MCF 10A (cell line): ENCODE results near the gene WDFY2. TPM values are rescaled to one million over a fixed set of nuclear protein-coding genes. Genes with fewer than 3 reads are reported as not detected.
A peak's percentile ranks its signal among the peaks of the same experiment; 100 is the strongest.

Experiments used
- BruUV-seq: library from RNA; stranded (reverse); fragments of 400-500 nt; replicated peaks from 2 replicates; lab custom pipeline; 2021; lab: Mats Ljungman, UMichigan
- CTCF ChIA-PET: fragments of 300-600 bp; sonication (Branson Sonifier 250); formaldehyde crosslinking; extraction: SDS; loops from one replicate; lab custom pipeline; 2021; ENCODE audit warnings: antibody characterized with exemption, inconsistent platforms; lab: Yijun Ruan, JAX
- POLR2A ChIA-PET: fragments of 300-600, 350-650 bp; sonication (Branson Sonifier 250); formaldehyde crosslinking; extraction: SDS; loops from one replicate; lab custom pipeline; 2020; ENCODE audit warnings: antibody characterized with exemption, inconsistent platforms; lab: Yijun Ruan, JAX
- DNase-seq: peaks from one replicate; pipeline ENCODE4 v3.0.0-alpha.2; 2018; ENCODE audit not compliant: unreplicated experiment
- H3K27ac Mint-ChIP-seq: one replicate; pipeline ENCODE4 v1.8.0; 2022; ENCODE audit warnings: mild to moderate bottlenecking, low read depth, mixed read lengths; ENCODE audit not compliant: unreplicated experiment
- H3K27me3 Mint-ChIP-seq: one replicate; pipeline ENCODE4 v1.8.0; 2022; ENCODE audit warnings: mixed read lengths; ENCODE audit not compliant: insufficient read depth, unreplicated experiment
- H3K36me3 Mint-ChIP-seq: one replicate; pipeline ENCODE4 v1.8.0; 2022; ENCODE audit warnings: mild to moderate bottlenecking, moderate library complexity, mixed read lengths; ENCODE audit not compliant: insufficient read depth, unreplicated experiment
- H3K4me1 Mint-ChIP-seq: one replicate; pipeline ENCODE4 v1.8.0; 2022; ENCODE audit warnings: mixed read lengths; ENCODE audit not compliant: insufficient read depth, unreplicated experiment
- H3K4me3 Mint-ChIP-seq: one replicate; pipeline ENCODE4 v1.8.0; 2022; ENCODE audit warnings: mild to moderate bottlenecking, moderate library complexity, mixed read lengths; ENCODE audit not compliant: unreplicated experiment
- H3K9me3 Mint-ChIP-seq: one replicate; pipeline ENCODE4 v1.8.0; 2022; ENCODE audit warnings: mixed read lengths; ENCODE audit not compliant: unreplicated experiment
- intact Hi-C: fragments of 100-400 bp; cut with micrococcal nuclease; formaldehyde crosslinking; loops from 2 replicates; pipeline ENCODE4 v1.14.1; 2022
- total RNA-seq: library from RNA; stranded (reverse); gene quantifications from 2 replicates; pipeline ENCODE4 v1.2.3, GENCODE V29; 2022
- TF ChIP-seq, protein P1 (sequence below): fragments of 200-600 bp; IDR thresholded peaks from one replicate; pipeline ENCODE4 v1.8.0; 2022; ENCODE audit warnings: antibody characterized with exemption, mild to moderate bottlenecking; ENCODE audit not compliant: unreplicated experiment

Gene WDFY2
- total RNA-seq, 1 experiment from 2014 or later, result 56.2 TPM

DNA sequence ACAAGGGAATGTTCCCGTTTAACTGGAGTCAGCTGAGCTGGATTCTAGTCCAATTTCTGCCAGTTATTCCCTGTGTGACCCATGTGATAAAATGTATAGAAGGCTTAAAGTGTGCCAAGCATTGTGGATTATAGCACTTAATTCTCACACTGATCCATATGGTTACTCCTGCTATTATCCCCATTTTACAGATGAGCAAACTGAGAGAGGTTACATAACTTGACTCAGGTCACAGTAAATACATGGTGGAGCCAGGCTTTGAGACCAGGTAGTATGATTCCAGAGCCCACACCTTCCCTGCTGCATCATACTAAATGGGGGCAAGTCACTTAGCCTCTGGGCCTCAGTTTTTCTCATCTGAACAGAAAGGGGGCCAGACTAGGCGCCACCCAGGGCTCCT lies 221.7 kb downstream of the WDFY2 start:
- H3K4me1 Mint-ChIP-seq, result peaks cover 16% of the 10 kb centered on the region
- no peaks in the 10 kb centered on the region for H3K9me3 Mint-ChIP-seq
- ChIA-PET POLR2A (no interaction called here), CTCF (interaction anchor here (0.7 to 1.7 kb wide), 5 partner anchors 8 to 203 kb away, joined by 3 to 8 read pairs (median 4); no protein-coding TSS in a partner anchor)
- H3K27me3 Mint-ChIP-seq, result no peaks in the 10 kb centered on the region
- H3K27ac Mint-ChIP-seq, result no peak overlapping the region
- no peaks in the 10 kb centered on the region for H3K36me3 Mint-ChIP-seq
- no peak overlapping the region for H3K4me3 Mint-ChIP-seq
- intact Hi-C loops, result no loop called here
- TF ChIP-seq, protein P1, sequence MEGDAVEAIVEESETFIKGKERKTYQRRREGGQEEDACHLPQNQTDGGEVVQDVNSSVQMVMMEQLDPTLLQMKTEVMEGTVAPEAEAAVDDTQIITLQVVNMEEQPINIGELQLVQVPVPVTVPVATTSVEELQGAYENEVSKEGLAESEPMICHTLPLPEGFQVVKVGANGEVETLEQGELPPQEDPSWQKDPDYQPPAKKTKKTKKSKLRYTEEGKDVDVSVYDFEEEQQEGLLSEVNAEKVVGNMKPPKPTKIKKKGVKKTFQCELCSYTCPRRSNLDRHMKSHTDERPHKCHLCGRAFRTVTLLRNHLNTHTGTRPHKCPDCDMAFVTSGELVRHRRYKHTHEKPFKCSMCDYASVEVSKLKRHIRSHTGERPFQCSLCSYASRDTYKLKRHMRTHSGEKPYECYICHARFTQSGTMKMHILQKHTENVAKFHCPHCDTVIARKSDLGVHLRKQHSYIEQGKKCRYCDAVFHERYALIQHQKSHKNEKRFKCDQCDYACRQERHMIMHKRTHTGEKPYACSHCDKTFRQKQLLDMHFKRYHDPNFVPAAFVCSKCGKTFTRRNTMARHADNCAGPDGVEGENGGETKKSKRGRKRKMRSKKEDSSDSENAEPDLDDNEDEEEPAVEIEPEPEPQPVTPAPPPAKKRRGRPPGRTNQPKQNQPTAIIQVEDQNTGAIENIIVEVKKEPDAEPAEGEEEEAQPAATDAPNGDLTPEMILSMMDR, result no peak
- no TSS peak for BruUV-seq
- no peak for DNase-seq

DNA sequence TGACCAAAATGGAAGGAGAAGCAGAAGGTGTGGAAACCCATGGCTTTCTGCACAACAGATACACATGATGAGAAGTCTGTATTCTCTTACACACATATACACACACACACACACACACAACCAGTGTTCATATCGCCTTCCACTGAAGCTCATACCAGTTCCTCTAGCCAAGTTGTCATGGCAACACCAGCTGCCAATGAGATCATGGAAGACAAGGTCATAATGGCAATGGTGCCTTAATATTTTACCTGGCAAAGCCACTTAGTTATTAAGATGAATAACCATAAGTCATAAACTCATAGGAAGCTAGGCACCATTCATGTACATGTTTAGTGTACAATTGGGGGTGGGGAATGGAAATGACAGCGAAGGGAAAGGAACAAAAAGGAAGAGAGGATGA lies 222.3 kb downstream of the WDFY2 start:
- H3K27ac Mint-ChIP-seq, result peak overlapping the region; percentile 22
- H3K4me3 Mint-ChIP-seq, result no peak overlapping the region
- no peaks in the 10 kb centered on the region for H3K9me3 Mint-ChIP-seq
- H3K27me3 Mint-ChIP-seq, result no peaks in the 10 kb centered on the region
- POLR2A ChIA-PET, result no interaction called here
- TF ChIP-seq, protein P1, result no peak
- H3K4me1 Mint-ChIP-seq, result peaks cover 13% of the 10 kb centered on the region
- BruUV-seq, result no TSS peak
- intact Hi-C loops, result no loop called here
- CTCF ChIA-PET, result interaction anchor here (0.8 to 1.2 kb wide), 3 partner anchors 9 to 202 kb away, joined by 3 to 9 read pairs (median 3); no protein-coding TSS in a partner anchor
- H3K36me3 Mint-ChIP-seq, result no peaks in the 10 kb centered on the region
- no peak for DNase-seq

DNA sequence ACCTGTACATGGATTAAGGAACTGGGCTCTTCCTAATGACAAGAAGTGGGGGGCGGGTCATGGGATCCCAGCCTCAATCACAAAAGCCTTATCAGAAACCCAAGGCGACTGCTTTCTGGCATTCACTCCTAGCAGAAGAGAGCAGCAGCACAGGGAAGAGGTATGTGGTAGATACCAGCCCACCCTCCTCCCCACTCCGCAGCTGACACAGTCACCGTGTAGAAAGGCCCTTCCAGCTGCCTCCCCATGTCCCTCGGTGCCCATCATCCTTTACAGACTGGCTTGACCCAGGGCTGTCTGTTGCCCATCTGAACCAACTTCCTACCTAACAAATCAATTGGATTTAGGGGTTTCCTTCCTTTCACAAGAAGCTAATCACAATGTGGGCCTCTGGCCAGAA lies 222.8 kb downstream of the WDFY2 start:
- Mint-ChIP-seq H3K4me1 (peaks cover 8% of the 10 kb centered on the region), H3K27me3 (no peaks in the 10 kb centered on the region), H3K27ac (peak overlapping the region; percentile 22), H3K36me3 (no peaks in the 10 kb centered on the region), H3K9me3 (no peaks in the 10 kb centered on the region), H3K4me3 (no peak overlapping the region)
- TF ChIP-seq, protein P1, result no peak
- ChIA-PET POLR2A (no interaction called here), CTCF (interaction anchor here (0.6 to 1.3 kb wide), 4 partner anchors 8 to 407 kb away, joined by 3 to 9 read pairs (median 3); no protein-coding TSS in a partner anchor)
- no peak for DNase-seq
- intact Hi-C loops, result no loop called here
- BruUV-seq, result no TSS peak

DNA sequence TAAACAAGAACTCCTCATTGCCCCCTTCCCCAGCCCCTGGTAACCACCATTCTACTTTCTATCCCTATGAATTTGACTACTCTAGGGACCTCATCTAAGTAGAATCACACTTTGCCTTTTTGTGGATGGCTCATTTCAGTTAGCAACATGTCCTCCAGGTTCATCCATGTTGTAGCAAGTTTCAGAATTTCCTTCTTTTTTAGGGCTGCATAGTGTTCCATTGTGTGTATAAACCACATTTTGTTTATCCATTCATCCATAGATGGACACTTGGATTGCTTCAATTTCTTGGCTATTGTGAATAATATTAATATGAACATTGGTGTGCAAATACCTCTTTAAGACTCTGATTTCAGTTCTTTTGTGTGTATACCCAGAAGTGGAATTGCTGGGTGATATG lies 224.5 kb downstream of the WDFY2 start:
- H3K27ac Mint-ChIP-seq, result no peak overlapping the region
- H3K27me3 Mint-ChIP-seq, result no peaks in the 10 kb centered on the region
- no peak for DNase-seq
- H3K36me3 Mint-ChIP-seq, result no peaks in the 10 kb centered on the region
- H3K9me3 Mint-ChIP-seq, result no peaks in the 10 kb centered on the region
- H3K4me3 Mint-ChIP-seq, result no peak overlapping the region
- BruUV-seq, result no TSS peak
- ChIA-PET CTCF (interaction anchor here (0.5 to 0.8 kb wide), 2 partner anchors 26 to 536 kb away, joined by 3 read pairs; no protein-coding TSS in a partner anchor), POLR2A (no interaction called here)
- intact Hi-C loops, result no loop called here
- peaks cover 5% of the 10 kb centered on the region for H3K4me1 Mint-ChIP-seq
- TF ChIP-seq, protein P1, result no peak
